CD4-positive, alpha-beta T cell treated with Interleukin-17A for 1 hour (primary cell): ENCODE measurements around the gene ARHGAP10.

ENCODE experiments used
- DNase-seq: peaks from one replicate; pipeline ENCODE4 v3.0.0-alpha.2; 2020

Gene ARHGAP10

DNA sequence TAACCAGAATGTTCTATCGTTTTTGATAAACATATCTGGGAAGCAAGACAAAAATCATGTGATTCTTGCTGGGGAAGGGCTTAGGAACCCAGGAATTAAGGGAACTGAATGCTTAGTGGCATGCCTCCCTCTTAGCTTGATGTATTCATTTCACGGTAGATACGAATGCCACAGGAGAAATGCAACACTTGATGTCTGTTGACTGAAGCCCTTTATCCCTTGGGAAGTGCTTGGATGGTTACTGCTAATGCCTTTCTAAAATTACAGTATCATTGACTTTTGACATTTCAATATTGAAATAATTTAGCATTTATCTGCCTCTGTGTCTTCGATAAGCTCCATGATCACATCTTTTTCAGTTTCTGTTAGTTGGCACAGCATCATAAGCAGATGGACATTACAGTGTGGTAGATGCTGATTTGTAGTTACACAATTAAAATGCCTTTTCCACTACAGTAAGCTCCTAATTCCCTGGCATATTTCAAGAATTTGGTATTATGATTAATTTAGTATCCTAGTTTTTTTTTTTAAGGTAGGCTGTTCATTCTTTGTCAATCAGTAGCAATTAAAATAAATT lies 226.7 kb downstream of the ARHGAP10 start:
- DNase-seq, result no peak

DNA sequence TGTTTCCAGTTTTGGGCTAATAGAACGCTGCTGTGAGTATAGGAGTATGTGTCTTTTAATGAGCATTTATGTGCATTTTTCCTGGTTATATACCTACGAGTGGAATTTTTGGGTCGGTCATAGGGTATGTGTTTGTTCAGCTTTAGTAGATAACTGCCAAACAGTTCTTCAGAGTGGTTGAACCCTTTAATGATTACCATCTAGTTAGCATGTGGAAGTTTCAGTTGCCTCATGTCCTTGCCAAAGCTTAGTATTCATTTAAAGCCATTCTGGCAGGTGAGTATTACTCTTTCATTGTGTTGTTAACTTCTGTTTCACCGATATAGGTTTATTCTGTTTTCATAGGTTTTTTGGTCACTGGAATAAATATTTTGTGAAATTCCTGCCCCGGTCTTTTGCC lies 229.1 kb downstream of the ARHGAP10 start:
- no peak for DNase-seq

- DNase-seq, result no peak
Measured at GRCh38 chr4:147963839-147964238, 232.0 kb downstream of the ARHGAP10 start.

DNA sequence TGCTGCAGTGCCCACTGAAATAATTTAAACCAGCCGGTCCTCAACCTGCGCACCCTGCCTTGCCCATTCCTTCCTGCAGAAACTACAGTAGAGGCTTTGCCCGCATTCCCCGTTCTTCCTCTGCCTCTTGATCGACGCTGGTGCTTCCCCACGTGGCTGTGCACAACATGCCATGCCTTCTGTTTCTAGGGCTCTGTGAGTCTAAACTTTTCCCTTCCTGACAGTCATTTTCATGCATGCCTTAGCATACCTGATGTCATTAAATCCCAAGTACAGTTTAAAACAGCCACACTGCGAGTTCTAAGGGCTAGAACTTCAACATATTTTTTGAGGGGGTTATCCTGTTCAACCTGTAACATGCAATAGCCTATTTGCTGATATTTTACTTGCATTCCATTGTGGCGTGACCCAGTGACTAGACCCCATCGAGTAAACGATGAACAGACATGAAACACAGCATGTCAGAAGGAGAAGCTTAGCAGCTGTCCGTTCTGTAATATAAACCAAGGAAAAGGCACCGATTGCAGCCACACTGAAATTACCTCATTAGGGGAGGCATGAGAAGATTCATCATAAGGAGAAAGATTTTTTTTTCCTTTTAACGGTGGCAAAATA lies 232.5 kb downstream of the ARHGAP10 start:
- no peak for DNase-seq

GRCh38 chr4:147965056-147965455 lies 233.2 kb downstream of the ARHGAP10 start:
- no peak for DNase-seq

- DNase-seq, result no peak
Measured at GRCh38 chr4:147965873-147966272, 234.0 kb downstream of the ARHGAP10 start.

DNA sequence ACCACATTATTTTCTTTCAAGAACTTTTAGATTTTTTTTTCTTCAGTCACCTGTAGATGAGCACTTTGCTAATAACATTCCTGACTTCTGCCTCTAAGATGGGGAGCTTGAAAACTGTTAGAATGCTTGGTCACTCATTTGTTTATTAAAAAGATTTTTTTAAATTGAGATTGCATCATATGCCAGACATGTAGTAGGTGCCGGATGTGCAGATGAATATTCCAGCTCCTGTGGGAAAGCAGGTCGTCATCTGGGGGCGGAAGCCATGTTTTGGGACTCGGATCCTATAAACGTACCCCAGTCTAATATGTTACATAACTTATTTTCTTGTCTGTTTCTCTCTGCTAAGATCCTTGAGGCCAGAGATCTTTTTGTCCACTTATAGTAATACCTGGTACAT lies 236.8 kb downstream of the ARHGAP10 start:
- no peak for DNase-seq

GRCh38 chr4:147969573-147970385 lies 237.9 kb downstream of the ARHGAP10 start:
- DNase-seq, result no peak

GRCh38 chr4:147971116-147971515 lies 239.2 kb downstream of the ARHGAP10 start:
- DNase-seq, result no peak

GRCh38 chr4:147975325-147975724 lies 243.4 kb downstream of the ARHGAP10 start:
- no peak for DNase-seq

GRCh38 chr4:147975933-147976928 lies 244.3 kb downstream of the ARHGAP10 start:
- DNase-seq, result no peak

DNA sequence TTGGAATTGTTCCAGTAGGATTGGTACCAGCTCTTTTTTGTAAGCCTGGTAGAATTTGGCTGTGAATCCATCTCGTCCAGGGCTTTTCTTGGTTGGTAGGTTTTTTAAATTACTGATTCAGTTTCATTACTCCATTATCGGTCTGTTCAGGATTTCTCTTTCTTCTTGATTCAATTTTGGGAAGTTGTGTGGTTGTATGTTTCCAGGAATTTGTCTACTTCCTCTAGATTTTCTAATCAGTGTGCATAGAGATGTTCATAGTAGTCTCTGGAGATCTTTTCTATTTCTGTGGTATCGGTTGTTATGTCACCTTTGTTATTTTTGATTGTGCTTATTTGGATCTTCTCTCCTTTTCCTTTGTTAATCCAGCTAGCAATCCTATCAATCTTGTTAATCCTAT lies 248.7 kb downstream of the ARHGAP10 start:
- no peak for DNase-seq

GRCh38 chr4:147981305-147981704 lies 249.4 kb downstream of the ARHGAP10 start:
- no peak for DNase-seq

GRCh38 chr4:147984065-147984777 lies 252.3 kb downstream of the ARHGAP10 start:
- peak; percentile 42 for DNase-seq

DNA sequence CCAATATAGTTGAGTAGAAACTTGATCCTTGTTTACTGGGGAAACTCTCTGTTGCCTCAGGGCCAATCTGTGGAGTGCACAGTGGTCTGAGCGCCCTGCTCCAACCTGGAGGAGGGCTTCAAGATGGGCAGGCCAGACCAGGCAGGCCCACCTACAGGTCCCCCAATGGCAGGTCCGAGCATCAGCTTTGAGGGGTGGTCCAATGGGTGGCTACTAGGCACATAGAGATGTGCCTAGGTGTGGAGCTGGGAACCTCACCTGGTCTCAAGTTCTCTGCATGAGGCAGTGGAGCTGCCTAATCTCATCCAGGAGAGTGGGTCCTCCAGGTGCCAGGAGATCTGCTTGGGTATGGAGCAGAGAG lies 252.9 kb downstream of the ARHGAP10 start:
- no peak for DNase-seq

- no peak for DNase-seq
Measured at GRCh38 chr4:147985376-147985775, 253.5 kb downstream of the ARHGAP10 start.

DNA sequence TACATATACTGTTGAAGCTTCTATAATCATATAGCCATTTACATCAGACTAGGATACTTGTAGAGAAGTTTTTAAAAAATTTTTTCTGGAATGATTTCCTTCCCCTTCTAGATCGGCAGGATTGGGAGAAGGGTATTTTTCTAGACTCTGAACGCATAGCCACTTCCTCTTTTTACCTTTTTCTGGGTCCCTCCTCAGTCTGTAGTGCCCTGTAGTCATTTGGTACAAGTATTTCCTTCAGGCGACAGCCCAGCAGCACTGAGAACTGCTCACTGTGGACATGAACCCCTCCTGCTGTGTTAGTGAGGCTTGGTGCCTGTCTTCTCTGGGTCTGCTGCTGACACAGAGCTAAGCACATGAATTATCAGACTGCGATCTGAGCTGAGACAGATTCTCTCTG lies 255.4 kb downstream of the ARHGAP10 start:
- no peak for DNase-seq

DNA sequence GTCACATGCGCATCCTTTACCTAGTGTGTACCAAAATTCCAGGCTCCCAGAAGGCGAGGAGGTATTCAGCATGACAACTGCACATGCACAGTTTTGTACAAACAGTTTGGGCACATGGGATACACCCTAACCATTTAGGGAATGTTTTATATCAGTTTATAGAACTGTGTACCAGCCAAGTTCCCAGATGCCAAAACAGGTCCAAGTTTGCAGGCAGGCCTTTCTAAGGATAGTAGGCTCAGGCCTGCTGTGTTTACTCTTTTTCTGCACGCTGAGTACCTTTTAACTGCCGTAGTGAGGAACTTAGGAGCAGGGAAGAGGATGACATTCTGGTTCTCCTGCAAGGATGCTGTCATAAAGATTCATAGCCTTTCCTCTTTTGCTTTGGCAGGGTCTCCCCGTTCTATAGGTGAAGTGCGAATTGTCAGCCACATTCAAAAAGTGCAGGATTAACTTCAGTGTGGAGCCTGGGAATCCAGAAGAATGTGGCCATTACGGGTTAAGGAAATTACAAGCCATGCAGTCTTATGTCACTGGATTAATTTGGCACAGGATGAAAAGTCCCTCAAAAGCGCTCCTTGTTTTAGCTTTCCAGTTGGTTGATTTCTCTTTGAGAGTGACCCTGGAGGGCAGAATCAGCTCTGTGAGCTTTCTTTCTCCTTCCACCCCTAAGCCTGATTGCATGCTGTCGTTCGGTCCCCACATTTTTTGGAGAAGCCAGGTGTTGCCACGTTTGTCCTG lies 259.8 kb downstream of the ARHGAP10 start:
- no peak for DNase-seq

GRCh38 chr4:147994076-147994475 lies 262.2 kb downstream of the ARHGAP10 start:
- DNase-seq, result no peak

DNA sequence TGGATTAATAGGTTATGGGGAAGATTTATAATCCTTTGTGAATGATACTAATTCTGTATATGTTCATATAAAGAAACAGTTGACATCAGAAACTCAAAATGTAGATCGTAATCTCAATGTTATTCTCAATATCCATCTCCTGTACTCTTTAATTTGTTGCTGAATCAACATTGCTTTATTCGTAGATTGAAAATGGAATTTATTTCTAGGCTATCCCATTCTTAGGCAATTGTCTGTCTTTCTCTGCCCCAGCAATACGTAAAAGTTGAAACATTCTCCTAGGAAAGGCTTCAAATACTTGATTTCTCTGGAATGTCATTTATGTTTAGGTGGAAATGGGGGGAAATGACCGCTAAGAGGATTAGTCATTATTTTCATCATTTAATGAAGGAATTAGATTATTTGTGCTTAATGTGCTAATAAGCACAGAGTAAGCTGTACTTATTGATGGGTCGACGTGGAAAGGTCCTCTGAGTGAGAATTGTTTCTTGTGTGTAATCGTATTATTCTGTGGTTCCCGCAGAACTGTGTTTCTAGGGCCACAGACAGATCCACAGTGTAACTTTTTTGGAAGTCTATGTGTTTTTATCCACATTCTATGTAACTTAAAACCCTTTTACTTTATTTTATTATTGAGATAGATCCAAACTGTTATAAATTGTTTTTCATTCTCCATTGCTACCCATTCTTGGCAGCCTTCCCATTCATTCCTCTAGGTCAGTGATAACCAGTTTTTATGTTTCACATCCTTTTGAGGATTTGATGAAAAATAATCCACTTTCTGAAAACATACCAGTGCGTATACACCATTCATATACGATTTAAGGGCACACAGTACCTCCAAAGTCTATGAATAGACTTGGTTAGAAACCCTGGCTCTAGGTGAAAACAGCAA lies 262.9 kb downstream of the ARHGAP10 start:
- no peak for DNase-seq

- no peak for DNase-seq
Measured at GRCh38 chr4:147996859-147997258, 265.0 kb downstream of the ARHGAP10 start.
